Measurements from ENCODE around the gene LCA5L.
"Not testable (repeated sequence)": the region's sequence is repeated elsewhere in the genome, so short reads cannot be mapped to it uniquely, and the experiment has no call there.

The LCA5L gene

DNA sequence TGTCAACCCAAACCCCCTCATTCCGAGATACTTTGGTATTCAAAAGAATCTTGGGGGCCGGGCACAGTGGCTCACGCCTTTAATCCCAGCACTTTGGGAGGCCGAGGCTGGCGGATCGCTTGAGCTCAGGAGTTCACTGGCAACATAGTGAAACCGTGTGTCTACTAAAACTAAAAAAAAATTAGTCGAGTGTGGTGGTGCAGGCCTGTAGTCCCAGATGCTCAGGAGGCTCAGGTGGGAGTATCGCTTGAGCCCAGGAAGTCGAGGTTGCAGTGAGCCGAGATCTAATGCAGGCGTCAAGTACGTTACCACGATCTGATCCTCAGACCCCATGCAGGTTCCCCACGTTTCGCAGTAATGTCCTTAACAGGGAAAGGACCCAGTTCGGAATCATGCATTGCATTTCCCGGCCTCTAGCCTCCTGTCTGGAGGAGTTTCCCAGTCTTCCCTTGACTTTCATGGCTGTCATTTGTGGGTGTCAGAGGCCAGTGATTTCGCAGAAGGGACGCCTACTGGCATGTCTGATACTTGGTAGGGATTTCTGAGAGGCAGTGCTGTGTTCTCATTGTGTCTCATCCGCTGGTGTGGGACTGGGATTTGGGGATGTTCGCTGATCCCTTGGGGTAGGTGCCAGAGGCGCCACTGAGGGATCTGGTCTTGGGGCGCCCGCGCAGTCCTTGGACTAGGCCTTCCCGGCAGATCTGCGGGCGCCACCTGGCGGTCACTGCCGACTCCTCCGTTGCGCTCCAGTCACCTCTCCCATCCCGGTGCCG lies 57.4 kb downstream of the LCA5L start:
- DNase-seq (ENCODE audit: low read depth in 2 of 2, low spot score in 1 of 2) = peak; percentile 78 to 83

DNA sequence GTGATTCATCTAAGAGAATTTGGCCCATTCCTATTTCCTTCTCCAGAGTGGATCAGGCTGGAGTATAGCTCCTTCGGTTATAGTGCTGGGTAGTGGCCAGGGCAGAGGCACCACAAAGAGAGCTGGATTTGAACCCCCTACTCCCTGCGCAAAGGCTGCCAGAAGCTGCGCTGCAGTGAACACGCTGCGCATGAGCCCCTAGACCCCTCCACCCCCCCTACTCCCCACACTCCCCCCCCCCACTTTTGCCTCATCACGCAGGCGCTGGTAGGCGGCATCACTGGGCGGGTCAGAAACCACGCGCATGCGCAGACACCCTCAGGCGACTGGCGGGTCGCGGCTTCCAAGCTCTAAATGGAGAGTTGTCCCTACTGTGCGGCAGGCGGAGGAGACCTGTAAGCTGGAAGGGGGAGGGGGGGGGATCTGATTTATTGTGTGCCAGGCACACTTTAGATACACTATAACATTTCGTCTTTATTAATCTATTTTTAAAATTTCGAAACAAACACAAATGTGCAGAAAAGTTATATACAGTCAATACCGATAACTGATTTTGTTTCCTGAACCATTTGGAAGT lies 58.0 kb downstream of the LCA5L start:
- DNase-seq (ENCODE audit: low read depth in 2 of 2, low spot score in 1 of 2) = peak; percentile 83 to 84

DNA sequence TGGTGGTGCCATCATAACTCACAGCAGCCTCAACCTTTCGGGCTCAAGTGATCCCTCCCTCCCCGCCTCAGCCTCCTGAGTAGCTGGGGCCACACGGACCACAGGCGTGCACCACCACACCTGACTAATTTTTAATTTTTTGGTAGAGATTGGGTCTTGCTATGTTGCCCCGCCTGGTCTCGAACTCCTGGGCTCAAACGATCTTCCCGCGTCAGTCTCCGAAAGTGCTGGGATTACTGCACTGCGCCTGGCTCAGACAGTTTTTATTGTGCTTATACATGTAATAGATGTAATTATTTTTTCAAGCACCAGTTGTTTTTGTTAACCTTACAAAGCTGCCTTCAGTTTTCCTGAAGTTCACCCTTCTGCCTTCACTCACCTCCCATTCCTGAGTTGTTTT lies 58.7 kb downstream of the LCA5L start:
- DNase-seq (ENCODE audit: low read depth in 2 of 2, low spot score in 1 of 2) = no peak

DNA sequence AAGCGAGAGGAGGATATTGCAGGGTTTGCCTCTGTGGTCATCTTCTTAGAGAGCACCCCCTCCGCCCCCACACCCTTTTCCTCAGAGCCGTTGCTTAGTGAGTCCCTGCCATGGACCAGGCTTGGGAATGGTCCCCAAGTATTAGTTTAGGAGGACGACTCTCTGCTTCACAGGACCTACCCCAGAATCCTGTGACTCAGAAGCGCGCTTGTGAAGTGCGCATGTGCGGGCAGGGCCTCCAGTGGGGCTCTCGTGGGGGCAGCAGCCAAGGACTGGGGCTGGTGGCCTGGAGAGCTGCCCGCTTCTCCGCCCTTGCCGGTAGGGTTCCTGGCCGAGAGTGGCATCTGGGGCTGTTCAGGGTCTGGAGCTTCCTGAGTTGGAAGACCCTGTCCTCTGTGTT lies 59.4 kb downstream of the LCA5L start:
- DNase-seq (ENCODE audit: low read depth in 2 of 2, low spot score in 1 of 2) = no peak

DNA sequence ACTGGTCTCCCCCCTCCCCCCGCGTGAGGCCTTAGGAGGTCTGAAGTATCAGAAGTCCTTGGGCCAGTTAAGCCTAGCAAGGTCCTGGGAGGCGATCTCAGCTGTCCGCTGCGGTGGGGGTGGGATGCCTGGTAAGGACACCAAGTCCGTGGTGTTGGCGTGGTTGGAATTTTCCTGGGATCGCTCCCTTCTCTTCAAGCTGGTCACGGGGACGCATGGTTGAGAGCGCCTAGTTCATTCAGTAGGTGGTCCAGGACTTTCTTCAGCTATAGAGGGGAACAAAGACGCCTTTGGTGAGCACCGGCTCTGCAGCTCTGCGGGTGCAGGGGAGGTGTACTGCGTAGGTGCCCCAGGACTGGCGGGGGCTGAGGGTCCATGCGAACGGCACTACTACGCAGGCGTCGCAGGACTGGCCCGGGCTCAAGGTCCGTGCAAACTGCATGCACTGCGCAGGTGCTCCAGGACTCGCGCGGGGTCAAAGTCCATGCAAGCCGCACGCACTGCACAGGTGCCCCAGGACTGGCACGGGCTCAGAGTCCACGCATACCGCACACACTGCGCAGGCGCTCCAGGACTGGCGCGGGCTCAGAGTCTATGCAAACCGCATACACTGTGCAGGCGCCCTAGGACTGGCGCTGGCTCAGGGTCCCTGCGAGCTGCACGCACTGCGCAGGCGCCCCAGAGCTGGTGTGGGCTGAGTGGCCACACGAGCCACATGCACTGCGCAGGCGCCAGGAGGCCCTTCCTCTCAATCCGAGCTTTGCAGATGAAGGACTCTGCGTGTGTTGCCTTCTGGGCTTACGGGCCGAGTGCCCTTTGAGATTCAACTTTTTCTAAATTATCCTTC lies 60.1 kb downstream of the LCA5L start:
- DNase-seq (ENCODE audit: low read depth in 2 of 2, low spot score in 1 of 2) = peak in 1 of 2 donors; percentile 25

DNA sequence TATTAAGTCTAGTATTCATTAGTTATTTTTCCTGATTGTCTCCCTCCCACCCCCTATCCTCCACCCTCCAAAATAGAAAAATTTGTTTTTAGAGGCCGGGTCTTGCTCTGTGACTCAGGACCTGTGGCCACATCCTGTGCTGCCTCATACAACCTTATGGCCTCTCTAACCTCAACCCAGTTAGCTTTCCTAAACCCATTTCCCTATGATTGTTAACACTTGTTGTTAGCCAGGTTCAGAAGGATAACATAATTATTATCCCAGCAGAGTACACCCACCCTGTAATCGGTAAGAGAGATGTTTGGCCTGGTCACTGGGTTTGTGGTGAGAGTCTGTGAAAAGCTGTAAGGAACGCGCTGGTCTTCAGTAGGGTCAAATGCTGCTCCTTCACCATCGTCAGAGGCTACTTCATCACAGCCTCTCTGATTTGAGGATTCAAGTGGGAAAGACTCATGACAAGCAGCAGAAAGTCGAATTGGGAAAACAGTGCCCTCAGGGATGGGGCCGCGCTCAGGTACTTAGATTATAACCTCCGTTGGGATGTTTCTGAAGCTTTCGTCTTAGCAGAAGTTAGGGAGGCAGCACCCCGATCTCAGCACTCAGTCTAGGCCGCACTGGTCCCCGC lies 60.8 kb downstream of the LCA5L start:
- no peak for DNase-seq (ENCODE audit: low read depth in 2 of 2, low spot score in 1 of 2)

DNA sequence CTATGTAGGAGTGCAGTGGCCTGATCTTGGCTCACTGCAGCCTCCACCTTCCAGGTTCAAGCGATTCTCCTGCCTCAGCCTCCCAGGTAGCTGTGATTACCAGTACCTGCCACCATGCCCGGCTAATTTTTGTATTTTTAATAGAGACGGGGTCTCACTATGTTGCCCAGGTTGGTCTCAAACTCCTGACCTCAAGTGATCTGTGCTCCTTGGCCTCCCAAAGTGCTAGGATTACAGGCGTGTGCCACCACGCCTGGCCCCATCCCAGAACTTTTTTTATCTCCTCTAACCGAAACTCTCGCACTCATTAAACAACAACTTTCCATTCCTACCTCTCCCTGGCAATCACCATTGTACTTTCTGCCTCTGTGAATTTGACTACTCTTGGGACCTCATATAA lies 63.5 kb downstream of the LCA5L start:
- DNase-seq (ENCODE audit: low read depth in 2 of 2, low spot score in 1 of 2) = not testable (repeated sequence)

DNA sequence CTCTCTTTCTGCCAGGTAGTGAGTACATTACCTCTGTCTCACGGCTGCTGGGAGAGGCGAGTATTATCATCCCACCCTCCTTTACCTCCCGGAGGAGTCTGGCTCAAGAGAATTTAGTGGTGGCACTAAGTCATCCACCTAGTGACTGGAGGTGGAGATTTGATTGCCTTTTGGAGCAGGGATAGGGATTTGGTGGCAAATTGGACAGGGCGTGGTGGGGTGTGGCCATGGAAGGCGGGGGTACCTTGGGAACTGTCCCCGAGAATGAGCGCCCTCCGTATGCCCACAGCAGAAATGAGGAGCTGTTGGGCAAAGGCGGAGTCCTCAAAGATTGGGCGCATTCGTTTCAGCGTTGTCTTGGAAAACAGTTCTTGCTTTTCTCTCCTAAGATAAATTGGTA lies 64.6 kb downstream of the LCA5L start:
- no peak for DNase-seq (ENCODE audit: low read depth in 2 of 2, low spot score in 1 of 2)

DNA sequence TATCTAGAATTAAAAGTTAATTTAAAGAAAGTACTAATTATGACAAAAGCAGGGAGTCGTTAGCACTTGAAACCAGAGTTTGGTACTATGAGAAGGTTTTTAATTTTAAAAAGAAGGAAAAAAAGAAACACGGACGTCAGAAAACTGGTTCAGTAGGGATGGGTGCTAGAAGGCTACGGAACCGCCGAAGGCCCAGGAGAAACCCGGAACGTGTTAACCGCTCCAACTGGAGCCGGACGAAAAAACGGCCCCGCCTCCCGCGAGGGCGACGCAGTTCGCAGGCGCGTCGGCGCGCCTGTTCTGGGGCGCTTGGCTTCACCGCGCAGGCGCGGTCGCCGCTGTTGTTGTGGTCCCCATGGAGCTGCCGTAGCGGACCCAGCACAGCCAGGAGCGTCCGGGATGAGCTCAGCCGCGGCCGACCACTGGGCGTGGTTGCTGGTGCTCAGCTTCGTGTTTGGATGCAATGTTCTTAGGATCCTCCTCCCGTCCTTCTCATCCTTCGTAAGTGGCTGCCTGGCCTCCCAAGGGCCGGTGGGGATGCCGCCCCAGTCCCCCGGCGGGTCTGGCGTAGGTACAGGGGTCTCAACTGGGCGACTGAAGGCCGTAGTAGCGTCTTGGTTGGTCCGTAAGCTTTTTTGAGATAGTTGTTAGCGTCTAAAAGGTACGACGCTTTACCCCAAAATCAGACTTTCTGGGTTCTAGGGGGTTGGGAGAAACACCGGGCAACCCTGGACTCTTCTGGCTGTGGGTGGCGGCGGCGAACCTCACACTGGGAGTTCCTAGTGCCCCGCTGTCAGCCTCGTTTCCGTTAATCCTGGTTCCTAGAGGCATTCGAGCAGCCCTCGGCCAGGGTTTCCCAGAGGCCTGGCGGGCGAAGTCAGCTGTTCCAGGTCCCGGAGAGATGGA lies 65.3 kb downstream of the LCA5L start:
- peak; percentile 66 to 75 for DNase-seq (ENCODE audit: low read depth in 2 of 2, low spot score in 1 of 2)

DNA sequence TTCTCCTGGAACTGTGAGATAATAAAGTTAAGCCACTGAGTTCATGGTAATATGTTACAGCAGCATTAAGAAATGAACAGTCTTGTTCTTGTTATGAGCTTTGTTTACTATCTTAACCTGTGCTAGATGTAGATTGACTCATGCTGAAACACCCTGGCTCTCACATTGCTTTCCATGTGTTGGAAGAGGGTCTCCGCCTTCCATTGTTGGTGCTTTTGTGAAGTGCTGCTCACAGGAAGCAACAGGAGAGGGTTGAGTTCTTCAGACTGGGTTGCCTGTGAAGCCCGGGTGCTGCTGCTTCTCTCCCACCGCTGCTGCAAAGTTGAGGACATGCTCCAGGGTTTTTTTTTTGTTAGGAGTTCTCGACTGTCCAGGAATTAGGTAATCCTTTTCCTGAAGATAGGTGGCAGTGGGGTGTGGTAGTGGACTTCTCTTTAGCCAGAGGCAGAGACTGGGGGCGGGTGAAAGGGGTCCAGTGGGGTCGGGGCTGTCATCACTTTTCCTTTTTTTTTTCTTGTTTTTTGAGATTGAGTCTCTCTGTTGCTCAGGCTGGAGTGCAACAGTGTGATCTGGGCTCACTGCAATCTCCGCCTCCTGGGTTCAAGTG lies 68.0 kb downstream of the LCA5L start:
- DNase-seq (ENCODE audit: low read depth in 2 of 2, low spot score in 1 of 2) = no peak

DNA sequence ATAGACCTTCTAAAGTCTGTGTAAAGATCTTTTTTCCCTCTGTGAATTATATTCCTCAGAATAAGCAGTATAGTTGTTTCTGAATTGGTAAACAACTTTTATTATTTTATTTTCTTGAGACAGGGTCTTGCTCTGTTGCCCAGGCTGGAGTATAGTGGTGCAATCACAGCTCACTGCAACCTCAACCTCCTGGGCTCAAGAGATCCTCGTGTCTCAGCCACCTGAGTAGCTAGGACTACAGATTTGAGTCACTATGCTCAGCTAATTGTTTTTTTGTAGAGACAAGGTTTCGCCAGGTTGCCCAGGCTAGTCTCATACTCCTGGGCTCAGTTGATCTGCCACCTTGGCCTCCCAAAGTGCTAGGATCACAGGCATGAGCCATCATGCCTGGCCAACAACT lies 70.1 kb downstream of the LCA5L start:
- DNase-seq (ENCODE audit: low read depth in 2 of 2, low spot score in 1 of 2) = no peak

DNA sequence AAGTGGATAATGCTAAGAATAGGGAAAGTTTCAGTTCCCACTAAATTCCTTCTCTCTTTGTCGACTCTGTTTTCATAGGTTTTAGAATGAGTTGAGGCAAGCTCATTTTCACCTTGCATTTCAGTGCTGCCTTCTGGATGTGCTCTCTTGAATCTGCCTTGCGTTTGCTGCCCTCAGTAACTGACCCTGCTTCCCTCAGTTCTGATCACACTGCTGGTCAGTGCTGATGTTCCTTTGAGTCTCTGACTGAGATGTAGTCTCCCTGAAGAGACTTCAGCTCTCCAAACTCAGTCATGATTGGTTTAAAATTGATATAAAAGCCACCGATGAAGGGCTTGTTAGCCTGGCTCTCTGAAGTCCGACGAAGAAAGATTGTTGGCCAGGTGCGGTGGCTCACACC lies 71.5 kb downstream of the LCA5L start:
- no peak for DNase-seq (ENCODE audit: low read depth in 2 of 2, low spot score in 1 of 2)

DNA sequence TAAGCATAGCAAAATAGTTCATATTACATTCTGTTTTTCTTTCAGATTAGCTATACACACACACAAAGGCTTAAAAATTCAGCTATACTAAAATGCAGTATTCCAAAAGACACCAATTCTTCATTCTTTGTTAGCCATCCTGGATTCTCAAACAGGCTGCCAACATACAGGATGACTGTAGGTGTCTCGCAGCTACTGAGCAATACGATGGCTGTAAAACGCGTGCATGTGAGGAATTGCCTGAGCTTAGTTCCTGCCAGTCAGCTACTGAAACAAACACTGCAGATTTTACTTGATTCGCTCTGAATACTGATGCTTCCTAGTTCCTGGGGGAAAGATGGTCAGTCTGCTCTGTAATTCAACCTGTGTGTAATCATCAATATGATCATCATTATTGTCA lies 71.9 kb downstream of the LCA5L start:
- no peak for DNase-seq (ENCODE audit: low read depth in 2 of 2, low spot score in 1 of 2)

DNA sequence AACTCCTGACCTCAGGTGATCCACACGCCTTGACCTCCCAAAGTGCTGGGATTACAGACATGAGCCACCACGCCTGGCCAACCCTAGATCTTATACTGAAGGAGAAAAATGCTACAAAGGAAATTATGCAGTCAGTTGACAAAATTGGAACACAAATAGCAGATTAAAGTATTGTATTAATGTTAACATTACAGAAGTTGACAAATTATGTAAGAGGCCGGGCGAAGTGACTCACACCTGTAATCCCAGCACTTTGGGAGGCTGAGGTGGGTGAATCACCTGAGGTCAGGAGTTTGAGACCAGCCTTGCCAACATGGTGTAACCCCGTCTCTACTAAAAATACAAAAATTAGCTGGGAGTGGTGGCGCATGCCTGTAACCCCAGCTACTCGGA lies 75.7 kb downstream of the LCA5L start:
- DNase-seq (ENCODE audit: low read depth in 2 of 2, low spot score in 1 of 2) = not testable (repeated sequence)

DNA sequence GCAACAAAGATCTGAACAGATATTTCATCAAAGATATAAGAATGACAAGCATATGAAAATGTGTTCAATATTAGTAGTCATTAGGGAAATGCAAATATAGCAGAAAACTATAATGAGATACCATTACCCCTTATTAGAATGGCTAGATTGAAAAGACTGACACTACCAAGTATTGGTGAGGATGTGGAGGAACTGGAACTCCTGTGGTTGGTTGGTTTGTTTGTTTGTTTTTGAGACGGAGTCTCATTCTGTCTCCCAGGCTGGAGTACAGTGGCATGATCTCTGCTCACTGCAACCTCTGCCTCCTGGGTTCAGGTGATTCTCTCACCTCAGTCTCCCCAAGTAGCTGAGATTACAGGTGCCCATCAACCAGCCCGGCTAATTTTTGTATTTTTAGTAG lies 77.8 kb downstream of the LCA5L start:
- DNase-seq (ENCODE audit: low read depth in 2 of 2, low spot score in 1 of 2) = no peak

DNA sequence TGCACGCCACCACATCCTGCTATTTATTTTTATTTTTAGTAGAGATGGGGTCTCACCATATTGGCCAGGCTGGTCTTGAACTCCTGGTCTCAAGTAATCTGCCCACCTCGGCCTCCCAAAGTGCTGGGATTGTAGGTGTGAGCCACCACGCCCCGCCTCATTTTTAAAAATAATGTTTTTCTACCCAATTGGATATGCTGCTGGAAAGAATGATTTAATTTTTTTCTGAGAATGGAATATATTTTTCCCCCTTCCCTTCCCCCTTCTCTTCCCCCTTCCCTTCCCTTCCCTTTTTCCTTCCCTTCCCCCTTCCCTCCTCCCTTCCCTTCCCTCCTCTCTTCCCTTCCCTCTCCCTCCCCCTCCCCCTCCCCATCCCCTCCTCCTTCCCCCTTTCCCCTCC lies 79.0 kb downstream of the LCA5L start:
- DNase-seq (ENCODE audit: low read depth in 2 of 2, low spot score in 1 of 2) = no peak

DNA sequence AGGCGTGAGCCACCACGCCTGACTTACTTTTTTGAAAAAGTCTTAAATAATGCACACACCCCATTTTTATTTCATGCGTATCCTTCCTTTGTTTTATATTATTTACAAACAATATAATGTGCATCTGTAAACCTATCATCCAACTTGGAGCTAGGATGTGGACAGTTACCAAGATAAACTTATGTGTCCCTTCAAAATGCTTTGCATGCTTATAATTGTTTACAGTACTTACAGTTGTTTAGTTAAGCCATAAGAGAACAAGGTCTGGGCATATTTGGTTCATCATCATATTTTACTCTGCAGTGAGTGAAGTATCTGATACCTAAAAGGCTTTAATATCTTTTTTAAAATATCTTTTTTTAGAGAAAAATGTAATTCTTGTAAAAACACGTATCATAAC lies 80.6 kb downstream of the LCA5L start:
- no peak for DNase-seq (ENCODE audit: low read depth in 2 of 2, low spot score in 1 of 2)

DNA sequence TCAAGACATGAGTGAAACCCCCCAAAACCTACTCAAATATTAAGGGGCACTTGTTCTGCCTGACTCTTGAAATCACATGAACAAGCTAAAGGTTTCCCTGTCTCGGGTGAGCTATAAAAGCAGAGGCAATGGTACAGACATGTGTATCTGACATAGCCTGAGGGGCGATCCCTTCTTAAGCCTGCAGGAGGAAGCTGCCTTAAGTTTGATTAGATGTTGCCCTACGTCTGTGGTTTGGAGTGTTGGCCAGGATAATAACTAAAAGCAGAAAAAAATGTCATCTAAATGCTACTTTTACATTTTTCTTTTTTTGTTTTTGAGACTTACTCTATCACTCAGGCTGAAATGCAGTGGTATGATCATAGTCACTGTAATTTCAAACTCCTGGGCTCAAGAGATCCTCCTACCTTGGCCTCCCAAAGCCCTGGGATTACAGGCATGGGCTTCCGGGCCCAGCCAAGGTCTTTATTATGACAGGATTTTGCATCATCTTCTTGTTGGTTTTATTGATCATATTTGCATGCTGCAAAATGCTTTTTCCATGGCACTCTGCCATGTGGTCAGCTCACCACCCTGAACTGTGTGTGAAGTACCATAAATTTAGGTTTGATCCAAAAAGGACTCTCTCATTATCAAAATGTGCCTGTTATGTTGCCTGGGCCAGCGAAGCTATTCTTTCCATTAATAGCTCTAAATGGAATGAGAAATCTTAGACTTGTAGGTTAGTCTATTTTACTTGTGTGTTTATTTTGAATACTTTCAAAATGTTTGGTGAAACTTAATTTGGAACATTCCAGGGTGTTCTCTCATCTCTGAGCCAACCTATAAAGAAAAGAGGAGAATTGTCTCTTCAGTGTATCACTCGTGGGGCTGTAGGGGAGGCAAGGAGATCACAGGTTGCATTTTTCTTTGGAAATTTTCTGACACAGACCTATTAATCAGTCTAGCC lies 81.7 kb downstream of the LCA5L start:
- no peak for DNase-seq (ENCODE audit: low read depth in 2 of 2, low spot score in 1 of 2)

DNA sequence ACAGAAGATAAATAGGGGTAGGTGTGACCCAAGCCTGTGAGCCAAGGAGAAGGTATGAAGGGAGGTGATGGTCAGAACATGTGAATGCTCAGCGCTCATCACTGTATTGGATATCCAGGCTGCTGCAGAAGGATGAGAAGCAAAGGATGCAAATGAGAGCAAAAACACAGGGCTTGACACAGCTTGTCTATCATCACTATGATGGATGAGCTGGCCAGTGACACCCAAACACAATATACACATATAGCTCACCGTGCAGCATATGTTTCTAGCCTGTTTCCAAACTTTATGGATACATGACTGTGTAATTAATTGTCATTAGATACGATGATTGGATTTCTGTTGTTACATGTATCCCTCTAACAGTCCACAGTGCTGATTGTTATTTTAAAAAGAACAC lies 82.8 kb downstream of the LCA5L start:
- no peak for DNase-seq (ENCODE audit: low read depth in 2 of 2, low spot score in 1 of 2)

All from stimulated activated CD8-positive, alpha-beta memory T cell treated with anti-CD3 and anti-CD28 coated beads, Interleukin-4, amount 100 ng/mL, for 1 hour (primary cell).